SJSA1 (cell line): ENCODE measurements around the gene TPRX1. TPM values are rescaled to one million over a fixed set of nuclear protein-coding genes. Genes with fewer than 3 reads are reported as not detected.
"Not testable (repeated sequence)": the region's sequence is repeated elsewhere in the genome, so short reads cannot be mapped to it uniquely, and the experiment has no call there.

Source experiments
- DNase-seq, 2 experiments: peaks; one replicate each; pipeline ENCODE4 v3.0.0-alpha.2; 2015 to 2020; ENCODE audit warnings: low spot score in 2 of 2, low read depth in 1 of 2
- H3K27ac ChIP-seq: fragments of 250-450 bp; sonication (Bioruptor Pico); 2 replicates; pipeline ENCODE4 v1.5.1; 2020; ENCODE audit warnings: mild to moderate bottlenecking, moderate library complexity
- H3K27me3 ChIP-seq: fragments of 250-450 bp; sonication (Bioruptor Pico); replicated peaks from 2 replicates; pipeline ENCODE4 v1.5.1; 2020; ENCODE audit warnings: mild to moderate bottlenecking, moderate library complexity
- H3K36me3 ChIP-seq: fragments of 250-450 bp; sonication (Bioruptor Pico); 2 replicates; pipeline ENCODE4 v1.5.1; 2020; ENCODE audit warnings: mild to moderate bottlenecking
- H3K4me1 ChIP-seq: fragments of 250-450 bp; sonication (Bioruptor Pico); replicated peaks from 2 replicates; pipeline ENCODE4 v1.6.1; 2021; ENCODE audit warnings: mild to moderate bottlenecking
- H3K4me3 ChIP-seq: fragments of 250-450 bp; sonication (Bioruptor Pico); 2 replicates; pipeline ENCODE4 v1.5.1; 2020; ENCODE audit warnings: mild to moderate bottlenecking
- H3K9me3 ChIP-seq: fragments of 250-450 bp; sonication (Bioruptor Pico); replicated peaks from 2 replicates; pipeline ENCODE4 v1.5.1; 2020; ENCODE audit warnings: mild to moderate bottlenecking
- total RNA-seq: library from RNA; depleted of rRNA; stranded (reverse); fragments of >200 nt; shearing (Covaris generic); gene quantifications from 2 replicates; pipeline ENCODE4 v1.2.3, GENCODE V29; 2014; rRNA removed

TPRX1 gene
- total RNA-seq: not detected in 2 replicates

- H3K9me3 ChIP-seq, H3K27me3 ChIP-seq, H3K4me3 ChIP-seq, DNase-seq, H3K36me3 ChIP-seq, H3K4me1 ChIP-seq, H3K27ac ChIP-seq: not testable (repeated sequence)
Measured at GRCh38 chr19:47804451-47804850, at the start of gene TPRX1. Gene TPRX1 (minus strand): TSS chr19:47804551. CDS start chr19:47804539, 12 bp downstream.

- no peak overlapping the region for H3K27ac ChIP-seq
- H3K9me3 ChIP-seq: no peaks in the 10 kb centered on the region
- no peaks in the 10 kb centered on the region for H3K36me3 ChIP-seq
- peaks cover 16% of the 10 kb centered on the region for H3K27me3 ChIP-seq
- no peak for DNase-seq
- H3K4me1 ChIP-seq: no peaks in the 10 kb centered on the region; the same call in 1 of the 2 replicates
- no peak overlapping the region for H3K4me3 ChIP-seq
Measured at GRCh38 chr19:47853003-47853402, 48.7 kb upstream of the TPRX1 start.

- no peak overlapping the region for H3K27ac ChIP-seq
- H3K9me3 ChIP-seq: no peaks in the 10 kb centered on the region
- DNase-seq: peak in 1 of 2 experiments; percentile 14
- peaks cover 19% of the 10 kb centered on the region for H3K27me3 ChIP-seq
- no peak overlapping the region for H3K4me3 ChIP-seq
- H3K36me3 ChIP-seq: no peaks in the 10 kb centered on the region
- no peaks in the 10 kb centered on the region for H3K4me1 ChIP-seq
Measured at GRCh38 chr19:47848823-47849473, 44.6 kb upstream of the TPRX1 start.

- Histone ChIP-seq H3K36me3 (no peaks in the 10 kb centered on the region), H3K27ac (no peak overlapping the region), H3K4me1 (no peaks in the 10 kb centered on the region), H3K4me3 (no peak overlapping the region), H3K9me3 (no peaks in the 10 kb centered on the region), H3K27me3 (peaks cover 19% of the 10 kb centered on the region)
- no peak for DNase-seq
Measured at GRCh38 chr19:47848425-47848822, 44.1 kb upstream of the TPRX1 start.

- no peaks in the 10 kb centered on the region for H3K36me3 ChIP-seq
- H3K4me3 ChIP-seq: no peak overlapping the region
- no peak overlapping the region for H3K27ac ChIP-seq
- H3K27me3 ChIP-seq: peaks cover 9% of the 10 kb centered on the region
- no peak for DNase-seq
- H3K4me1 ChIP-seq: no peaks in the 10 kb centered on the region
- H3K9me3 ChIP-seq: no peaks in the 10 kb centered on the region
Measured at GRCh38 chr19:47842941-47843340, 38.6 kb upstream of the TPRX1 start.

DNA sequence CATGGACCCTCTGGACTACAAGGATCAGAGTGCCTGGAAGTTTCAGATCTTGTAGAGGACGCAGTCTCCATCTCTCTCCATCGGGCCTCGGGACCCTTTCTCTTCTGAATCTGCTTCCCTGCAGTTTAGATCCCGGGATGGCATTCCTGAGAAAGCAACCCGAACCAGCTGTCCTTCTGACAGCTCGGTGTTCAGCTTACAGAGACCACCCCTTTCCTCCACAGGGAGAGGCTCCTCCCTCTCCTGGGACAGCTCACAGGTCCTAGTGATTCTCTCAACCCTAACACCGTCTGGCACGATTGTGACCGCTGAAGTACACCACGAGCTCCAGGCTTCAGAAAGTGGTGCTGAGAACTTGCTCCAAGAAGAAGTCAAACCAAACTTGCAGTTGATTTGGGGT, 35.6 kb upstream of the TPRX1 start:
- Histone ChIP-seq H3K4me1 (no peaks in the 10 kb centered on the region), H3K36me3 (no peaks in the 10 kb centered on the region), H3K27ac (no peak overlapping the region), H3K9me3 (no peaks in the 10 kb centered on the region), H3K4me3 (no peak overlapping the region), H3K27me3 (peaks cover 6% of the 10 kb centered on the region; the same call in 1 of the 2 replicates)
- no peak for DNase-seq

GRCh38 chr19:47839411-47839810, 35.1 kb upstream of the TPRX1 start:
- Histone ChIP-seq H3K27ac (no peak overlapping the region), H3K27me3 (peaks cover 6% of the 10 kb centered on the region; the same call in 1 of the 2 replicates), H3K4me1 (no peaks in the 10 kb centered on the region), H3K36me3 (no peaks in the 10 kb centered on the region), H3K4me3 (no peak overlapping the region), H3K9me3 (no peaks in the 10 kb centered on the region)
- no peak for DNase-seq

DNA sequence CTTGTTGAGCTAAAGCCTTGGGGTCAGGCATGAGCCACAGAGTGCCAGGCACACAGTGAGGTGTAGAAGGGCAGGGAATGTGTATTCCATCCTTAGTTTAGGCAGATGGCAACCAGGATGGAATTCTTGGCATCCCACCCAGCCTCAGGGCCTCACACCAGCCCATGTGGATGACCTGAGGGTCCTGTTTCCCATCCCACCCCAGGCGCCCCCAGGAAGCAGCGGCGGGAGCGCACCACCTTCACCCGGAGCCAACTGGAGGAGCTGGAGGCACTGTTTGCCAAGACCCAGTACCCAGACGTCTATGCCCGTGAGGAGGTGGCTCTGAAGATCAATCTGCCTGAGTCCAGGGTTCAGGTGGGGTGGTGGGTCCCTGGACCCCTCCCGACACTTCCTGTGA, 31.7 kb upstream of the TPRX1 start:
- no peaks in the 10 kb centered on the region for H3K4me1 ChIP-seq
- no peaks in the 10 kb centered on the region for H3K36me3 ChIP-seq
- peaks cover 3% of the 10 kb centered on the region; the same call in 1 of the 2 replicates for H3K27me3 ChIP-seq
- H3K9me3 ChIP-seq: no peaks in the 10 kb centered on the region
- DNase-seq: no peak
- H3K27ac ChIP-seq: no peak overlapping the region
- H3K4me3 ChIP-seq: no peak overlapping the region

DNA sequence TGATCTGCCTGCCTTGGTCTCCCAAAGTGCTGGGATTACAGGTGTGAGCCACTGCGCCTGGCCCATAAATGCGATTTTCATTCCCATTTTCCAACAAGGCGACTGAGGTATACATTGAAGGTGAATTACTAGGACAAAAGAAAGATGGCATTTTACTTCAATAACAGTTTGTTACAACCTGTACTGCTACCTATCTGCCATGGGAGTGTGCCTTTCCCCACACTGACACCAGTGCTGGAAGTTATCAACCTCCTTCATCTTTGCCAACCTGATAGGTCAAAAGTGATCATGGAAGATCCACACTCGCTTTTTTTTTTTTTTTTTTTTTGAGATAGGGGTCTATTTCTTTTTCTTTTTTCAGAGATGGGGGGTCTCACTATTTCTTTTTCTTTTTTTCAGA, 28.4 kb upstream of the TPRX1 start:
- Histone ChIP-seq H3K9me3 (no peaks in the 10 kb centered on the region), H3K27me3 (peaks cover 15% of the 10 kb centered on the region; the same call in 1 of the 2 replicates), H3K27ac (no peak overlapping the region), H3K4me3 (no peak overlapping the region), H3K4me1 (no peaks in the 10 kb centered on the region), H3K36me3 (no peaks in the 10 kb centered on the region)
- DNase-seq: no peak

GRCh38 chr19:47826800-47827199, 22.4 kb upstream of the TPRX1 start:
- Histone ChIP-seq H3K9me3 (no peaks in the 10 kb centered on the region), H3K27me3 (peaks cover 15% of the 10 kb centered on the region), H3K4me1 (no peaks in the 10 kb centered on the region), H3K36me3 (no peaks in the 10 kb centered on the region), H3K27ac (no peak overlapping the region), H3K4me3 (no peak overlapping the region)
- no peak for DNase-seq

- Histone ChIP-seq H3K36me3 (no peaks in the 10 kb centered on the region), H3K4me3 (no peak overlapping the region), H3K27me3 (peaks cover 28% of the 10 kb centered on the region), H3K27ac (no peak overlapping the region), H3K9me3 (no peaks in the 10 kb centered on the region), H3K4me1 (no peaks in the 10 kb centered on the region)
- no peak for DNase-seq
Measured at GRCh38 chr19:47824396-47824795, 20.0 kb upstream of the TPRX1 start.

GRCh38 chr19:47821460-47822020, 17.2 kb upstream of the TPRX1 start, which contains the start of gene CRX:
Gene CRX (plus strand): TSS chr19:47821937. CDS start chr19:47834444, 12,507 bp downstream.
- Histone ChIP-seq H3K36me3 (no peaks in the 10 kb centered on the region), H3K4me1 (no peaks in the 10 kb centered on the region), H3K9me3 (no peaks in the 10 kb centered on the region), H3K27ac (no peak within 1 kb of the TSS), H3K27me3 (peaks cover 24% of the 10 kb centered on the region), H3K4me3 (no peak within 1 kb of the TSS)
- no peak for DNase-seq

DNA sequence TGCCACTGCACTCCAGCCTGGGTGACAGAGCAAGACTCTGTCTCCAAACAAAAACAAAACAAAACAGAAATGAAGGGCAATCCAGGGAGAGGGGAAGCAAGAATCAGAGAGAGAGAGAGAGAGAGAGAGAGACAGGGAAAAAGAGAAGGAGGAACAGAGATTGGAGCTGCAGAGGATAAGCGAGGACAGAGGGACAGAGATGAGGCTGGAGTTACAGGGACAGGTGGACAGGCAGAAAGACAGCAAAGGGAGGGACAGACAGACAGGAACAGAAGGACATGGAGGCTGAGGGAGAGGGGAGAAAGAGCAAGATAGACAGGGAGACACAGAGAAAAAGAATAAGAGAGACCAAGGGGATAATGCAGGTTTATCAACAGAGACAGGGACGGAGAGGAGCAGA, 16.1 kb upstream of the TPRX1 start:
- Histone ChIP-seq H3K27me3 (peaks cover 24% of the 10 kb centered on the region), H3K4me3 (no peak overlapping the region), H3K27ac (no peak overlapping the region), H3K9me3 (no peaks in the 10 kb centered on the region), H3K4me1 (no peaks in the 10 kb centered on the region), H3K36me3 (no peaks in the 10 kb centered on the region)
- no peak for DNase-seq

- H3K36me3 ChIP-seq: no peaks in the 10 kb centered on the region
- no peaks in the 10 kb centered on the region for H3K4me1 ChIP-seq
- no peak overlapping the region for H3K4me3 ChIP-seq
- peaks cover 24% of the 10 kb centered on the region for H3K27me3 ChIP-seq
- no peaks in the 10 kb centered on the region for H3K9me3 ChIP-seq
- H3K27ac ChIP-seq: no peak overlapping the region
- no peak for DNase-seq
Measured at GRCh38 chr19:47819858-47820257, 15.5 kb upstream of the TPRX1 start.
